ENCODE data around the gene RCOR2.
A peak's percentile ranks its signal among the peaks of the same experiment; 100 is the strongest.

Gene RCOR2

DNA sequence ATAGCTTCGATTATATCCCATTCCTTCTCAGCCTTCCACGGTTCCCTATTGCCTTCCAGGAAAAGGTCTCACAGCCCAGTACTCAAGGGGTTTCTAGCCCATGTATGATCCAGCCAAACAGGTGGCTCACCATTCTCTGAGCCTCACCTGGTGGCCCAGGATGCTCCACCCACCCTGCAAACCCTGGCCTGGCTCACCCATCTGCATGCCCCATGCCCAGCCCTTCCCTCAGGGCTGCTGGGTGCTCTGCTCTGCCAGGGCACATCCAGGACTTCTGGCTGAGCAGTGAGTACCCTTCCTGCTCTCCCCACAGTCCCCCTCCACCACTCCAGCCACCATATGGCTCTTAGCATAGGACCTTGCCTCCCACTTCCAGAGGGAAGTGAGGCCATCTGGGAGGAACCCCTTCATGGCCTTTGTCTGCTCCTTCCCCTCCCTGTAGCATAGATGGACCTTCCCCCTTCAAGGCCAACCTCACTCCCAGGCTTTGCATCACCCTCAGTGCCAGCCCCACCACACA, 5.8 kb upstream of the RCOR2 start:
- DNase-seq: no peak

DNA sequence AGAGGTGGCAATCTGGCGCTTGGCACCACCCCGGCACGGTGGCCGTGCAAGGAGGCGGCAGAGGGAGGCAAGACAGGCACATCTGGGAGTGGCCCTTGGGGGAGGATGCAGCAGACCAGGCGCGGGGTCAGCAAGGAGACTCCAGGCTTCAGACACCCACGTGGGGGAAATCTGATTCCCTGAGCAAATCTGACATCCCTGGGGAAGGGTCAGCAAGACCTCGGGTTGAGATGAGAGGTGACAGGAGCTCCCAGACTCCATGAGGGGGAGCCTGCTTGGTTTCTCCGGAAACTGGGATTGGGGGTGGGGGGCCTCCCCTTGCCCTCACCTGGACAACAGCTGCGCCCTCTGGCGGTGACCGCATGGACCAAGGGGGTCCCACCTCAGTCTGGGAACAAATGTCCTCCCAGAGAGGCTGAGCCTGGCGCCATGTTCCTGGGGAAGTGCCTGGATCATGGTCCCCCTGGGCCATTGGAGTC, 4.0 kb upstream of the RCOR2 start:
- DNase-seq: no peak

DNA sequence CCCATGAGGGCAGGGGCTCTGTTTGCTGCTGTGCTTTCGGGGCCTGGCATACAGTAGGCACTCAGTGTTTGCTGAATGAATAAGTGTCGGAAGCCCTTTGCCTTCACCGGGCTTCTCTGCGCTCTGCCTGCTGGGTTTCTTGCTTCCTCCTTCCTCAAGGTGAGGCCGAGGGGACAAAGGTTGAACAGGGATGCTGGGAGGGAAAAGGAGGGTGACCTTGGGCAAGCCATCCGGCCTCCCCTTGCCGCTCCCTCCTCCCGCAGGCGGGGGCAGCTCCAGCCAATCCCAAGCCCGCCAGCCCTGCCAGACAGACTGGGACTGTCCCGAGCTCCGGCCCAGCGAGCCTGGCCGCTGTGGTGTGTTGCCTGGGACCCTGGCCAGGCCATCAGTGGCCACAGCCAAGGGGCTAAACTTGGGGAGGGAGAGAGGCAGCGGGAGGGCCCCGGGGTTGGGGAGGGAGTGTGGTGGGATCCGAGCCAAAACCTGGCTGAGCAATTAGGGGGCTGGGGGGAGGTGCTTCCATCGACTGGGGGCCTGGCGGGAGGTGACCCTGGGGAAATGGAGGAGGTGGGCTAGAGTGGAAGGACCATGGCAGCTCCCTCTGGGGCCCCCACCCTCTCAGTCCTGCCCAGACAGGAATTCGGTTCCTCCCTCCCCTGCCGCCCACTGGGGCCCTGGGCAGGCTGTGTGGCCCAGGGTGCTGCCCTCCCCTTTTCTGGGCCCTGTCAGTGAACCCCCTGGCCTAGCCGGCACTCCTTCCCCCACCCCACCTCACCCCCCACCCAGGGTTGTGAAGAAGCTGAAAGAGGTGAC, 3.4 kb upstream of the RCOR2 start:
- DNase-seq: no peak

DNA sequence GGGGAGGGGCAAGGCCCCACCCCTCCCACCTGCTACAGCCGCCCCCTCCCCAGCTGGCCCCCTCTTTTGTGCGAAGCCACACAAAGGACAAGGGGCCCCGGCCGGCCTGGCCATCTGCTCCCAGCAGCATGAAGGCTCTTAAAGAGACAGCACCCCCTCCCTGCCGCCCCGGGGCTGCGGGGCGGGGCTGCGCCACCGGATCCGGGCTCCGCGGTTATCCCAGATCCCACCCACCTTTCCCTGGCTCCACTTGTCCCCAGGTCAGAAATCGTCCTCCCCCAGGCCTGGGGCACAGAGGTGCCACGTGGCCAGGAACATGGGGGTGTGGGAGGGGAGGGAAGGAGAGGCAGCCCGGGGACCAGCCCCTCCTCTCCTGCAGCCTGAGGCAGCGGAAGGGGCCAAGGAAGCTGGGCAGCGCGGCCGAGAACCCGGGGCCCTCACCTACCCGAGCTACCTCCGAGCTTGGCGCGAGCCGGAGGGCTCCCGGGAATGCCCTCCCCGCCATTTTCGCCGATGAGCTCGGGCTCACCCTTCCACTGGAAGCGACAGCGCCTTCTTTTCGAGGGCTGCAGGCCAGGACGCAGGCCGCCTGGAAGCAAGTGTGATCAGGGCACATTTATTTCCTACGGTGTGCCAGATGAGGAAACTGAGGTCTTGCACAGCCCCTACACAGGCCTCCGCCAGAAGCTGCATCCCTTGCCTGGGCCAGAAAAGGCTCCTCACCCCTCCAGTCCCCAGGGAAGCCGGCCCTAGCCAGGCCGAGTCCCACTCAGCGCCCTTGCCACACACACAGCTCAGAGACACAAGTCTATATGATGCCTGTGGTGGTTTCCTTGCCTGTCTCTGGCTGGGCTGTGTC, 2.5 kb upstream of the RCOR2 start:
- DNase-seq: peak; percentile 8

DNA sequence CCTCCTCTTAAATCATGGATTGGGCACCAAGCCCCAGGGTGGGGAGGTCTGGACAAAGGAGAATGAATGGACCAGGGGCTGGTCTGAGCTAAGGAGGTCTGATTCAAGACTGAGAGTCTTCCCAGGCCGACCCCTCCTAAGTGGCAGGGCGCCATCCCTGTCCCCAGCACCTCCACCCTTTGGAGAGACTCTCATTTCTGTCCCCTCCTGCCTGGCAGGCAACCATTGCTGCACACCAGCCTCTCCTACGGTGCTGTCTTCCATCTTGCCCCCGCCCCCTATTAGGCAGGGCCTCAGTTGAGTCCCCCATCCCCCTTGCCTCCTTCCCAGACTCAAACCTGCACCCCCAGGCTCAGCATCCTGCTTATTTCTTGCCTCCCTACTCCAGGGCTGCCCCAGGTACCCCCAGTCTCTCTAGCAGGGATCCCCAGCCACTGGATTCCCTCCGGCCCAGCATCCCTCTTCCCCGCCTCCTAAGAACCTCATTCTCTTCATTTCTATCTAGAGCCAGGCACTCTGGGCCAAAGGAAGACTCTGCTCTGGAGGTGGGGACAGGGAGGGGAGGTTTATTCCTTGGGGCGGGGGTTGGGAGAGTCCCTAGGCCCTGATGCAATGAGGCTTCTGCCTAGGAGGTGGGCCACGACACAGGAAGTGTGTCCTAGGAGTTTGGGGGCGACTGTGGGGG, 1.7 kb upstream of the RCOR2 start:
- DNase-seq: no peak

DNA sequence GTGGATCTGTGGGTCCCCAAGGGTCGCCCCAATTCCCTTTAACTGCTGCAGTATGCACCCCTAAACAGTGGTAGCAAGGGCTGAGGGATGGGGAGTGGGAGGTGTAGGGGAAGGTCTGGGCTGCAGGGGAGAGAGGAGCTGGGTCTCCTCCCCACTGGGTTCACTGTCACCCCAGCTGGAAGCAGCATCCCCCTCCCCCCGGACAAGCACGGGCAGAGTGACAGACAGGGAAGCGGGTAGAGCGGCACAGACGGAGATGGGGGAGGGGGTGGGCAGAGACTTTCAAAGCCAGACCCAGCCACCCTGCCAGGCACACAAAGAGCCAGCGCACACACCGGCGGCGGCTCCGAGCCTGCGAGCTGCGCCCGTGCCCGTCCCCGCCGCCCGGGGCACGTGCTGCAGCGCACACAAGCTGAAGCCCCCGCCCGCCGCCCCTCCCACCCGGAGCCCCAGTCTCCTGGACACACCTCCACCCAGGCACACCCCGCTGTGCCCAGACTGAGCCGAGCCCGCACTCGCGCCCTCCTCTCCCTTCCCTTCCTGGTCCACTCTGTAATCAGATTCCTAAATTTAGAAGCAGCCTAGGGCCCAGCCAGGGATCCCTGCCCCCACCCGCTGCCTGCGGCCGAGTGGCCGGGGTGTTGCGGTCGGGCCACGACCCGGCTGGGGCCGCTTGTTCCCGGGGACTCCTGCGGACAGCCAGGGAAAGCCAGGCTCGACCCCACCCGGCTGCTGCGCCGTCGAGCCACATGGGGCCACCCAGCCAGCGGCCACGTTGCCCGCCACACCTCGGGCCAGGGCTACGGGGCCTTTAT, 935 bp upstream of the RCOR2 start:
- peak; percentile 33 for DNase-seq

DNA sequence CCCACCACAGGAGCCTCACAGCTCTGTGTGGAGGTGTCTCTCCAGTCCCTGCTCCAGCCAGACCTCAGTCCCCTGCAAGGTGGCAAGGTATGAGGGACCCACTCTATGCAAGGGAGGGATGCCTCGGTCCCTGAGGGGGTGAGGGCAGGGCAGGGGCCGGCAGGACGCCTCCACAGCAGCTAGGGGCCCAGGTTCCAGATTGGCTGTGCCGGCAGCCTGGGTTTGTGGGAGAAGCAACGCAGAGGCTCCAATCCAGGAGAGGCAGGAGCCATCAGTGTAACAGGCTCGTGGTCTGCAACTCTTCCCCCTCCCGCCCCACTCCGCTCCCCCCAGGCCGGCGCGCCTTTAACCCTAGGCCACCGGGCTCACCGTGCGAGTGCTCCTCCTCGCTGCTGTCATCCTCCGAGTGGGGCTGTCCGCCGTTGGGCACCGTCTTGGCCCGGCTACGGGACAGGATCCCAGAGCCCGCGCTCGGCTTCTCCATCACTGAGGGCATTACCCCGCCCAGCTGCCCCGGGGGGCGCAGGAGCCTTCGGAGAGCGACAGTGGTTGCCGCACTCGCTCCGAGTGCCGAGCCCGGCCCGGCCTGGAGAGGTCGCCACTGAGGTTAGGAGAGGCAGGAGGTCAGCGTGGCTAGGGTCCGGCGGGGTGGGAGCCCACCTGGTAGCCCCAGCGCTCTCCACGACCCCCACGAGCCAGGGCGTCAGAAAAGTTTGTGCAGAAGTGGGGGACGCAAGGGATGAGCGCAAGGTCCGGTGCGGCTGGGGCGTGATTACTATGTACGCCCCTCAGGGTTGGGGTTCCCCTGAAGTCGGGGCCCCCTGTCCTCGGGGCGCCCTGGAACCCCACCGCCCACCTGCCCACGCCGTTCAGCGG, 765 bp downstream of the RCOR2 start:
- peak; percentile 33 for DNase-seq

DNA sequence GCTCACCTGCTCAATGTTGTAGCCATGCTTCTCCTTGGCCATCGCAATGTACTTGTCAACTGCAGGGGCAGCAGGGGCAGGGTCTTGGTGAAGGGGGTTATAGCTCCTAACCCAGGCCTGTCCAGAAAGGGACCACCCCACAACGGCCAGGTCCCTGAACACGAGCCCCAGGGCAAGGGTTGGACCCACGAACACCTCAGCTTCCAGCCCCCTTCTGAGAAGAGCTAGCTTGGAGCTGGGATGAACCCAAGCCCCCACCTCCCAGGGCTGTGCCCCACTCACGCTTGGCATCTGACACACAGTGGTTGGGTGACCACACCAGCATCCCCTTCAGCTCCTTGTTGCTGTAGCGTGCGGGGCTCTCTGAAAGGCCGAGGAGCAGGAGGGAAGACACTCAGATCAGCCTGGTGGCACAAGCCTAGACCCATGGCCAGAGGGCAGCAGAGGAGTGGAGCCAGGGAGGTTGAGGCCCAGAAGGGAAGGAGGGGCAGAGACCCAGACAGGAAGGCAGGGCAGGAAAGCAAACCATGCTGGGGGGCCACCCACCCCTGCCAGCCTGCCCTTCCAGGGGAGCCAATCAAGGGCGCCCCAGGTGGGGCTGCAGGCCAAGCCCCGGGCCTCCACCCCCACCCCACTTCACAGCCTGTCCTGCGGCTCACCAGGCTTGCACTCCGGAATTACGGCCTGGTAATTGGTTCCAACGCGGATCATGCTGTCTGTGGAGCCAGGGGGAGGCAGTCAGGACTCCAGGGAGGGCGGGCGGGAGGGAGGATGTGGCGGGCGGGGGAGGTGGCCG, 1.9 kb downstream of the RCOR2 start:
- DNase-seq: no peak

DNA sequence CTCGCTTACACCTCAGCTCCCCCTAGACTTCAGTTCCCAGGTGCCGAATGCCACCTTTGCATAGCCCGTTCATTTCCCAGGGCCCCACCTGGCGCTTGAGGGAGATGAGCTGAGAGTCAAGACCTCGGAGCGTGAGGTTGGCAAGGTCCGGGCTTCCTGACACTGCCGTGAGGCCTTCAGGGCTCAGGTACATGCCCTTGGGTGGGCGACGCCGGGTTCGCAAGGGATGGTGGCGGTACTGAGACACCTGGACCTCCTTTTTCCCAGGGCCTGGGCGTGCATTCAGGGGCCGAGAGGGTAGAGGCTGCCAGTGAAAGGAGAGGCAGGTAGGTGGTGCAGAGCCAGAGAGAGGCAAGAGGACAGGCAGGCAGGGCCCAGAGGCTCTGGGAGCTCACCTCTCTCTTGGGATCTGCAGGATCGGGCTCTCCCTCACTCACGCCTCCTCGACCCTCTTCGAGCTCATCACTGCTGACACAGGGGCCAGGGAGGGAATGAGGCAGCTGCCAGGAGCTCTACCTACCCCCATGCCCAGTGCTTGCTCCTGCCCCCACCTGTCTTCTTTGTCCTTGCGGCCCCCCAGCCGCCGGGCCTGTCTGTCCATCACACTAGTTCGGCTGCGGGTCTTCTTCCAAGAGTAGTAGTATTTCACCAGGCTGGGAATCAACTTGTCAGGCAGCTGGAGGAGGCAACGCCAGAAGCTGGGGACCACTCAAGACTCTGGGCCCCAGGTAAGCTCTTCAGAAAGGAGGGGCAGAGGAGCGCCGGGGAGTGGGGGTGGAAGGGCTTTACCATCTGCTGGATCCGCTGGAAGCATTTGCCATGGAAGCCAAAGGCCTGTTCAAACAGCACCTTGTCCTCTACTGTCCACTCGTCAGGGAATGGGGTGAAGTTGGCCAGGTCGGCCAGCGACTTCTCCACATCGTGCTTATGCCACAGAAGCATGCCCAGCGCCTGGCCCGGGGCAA, 2.8 kb downstream of the RCOR2 start:
- no peak for DNase-seq

DNA sequence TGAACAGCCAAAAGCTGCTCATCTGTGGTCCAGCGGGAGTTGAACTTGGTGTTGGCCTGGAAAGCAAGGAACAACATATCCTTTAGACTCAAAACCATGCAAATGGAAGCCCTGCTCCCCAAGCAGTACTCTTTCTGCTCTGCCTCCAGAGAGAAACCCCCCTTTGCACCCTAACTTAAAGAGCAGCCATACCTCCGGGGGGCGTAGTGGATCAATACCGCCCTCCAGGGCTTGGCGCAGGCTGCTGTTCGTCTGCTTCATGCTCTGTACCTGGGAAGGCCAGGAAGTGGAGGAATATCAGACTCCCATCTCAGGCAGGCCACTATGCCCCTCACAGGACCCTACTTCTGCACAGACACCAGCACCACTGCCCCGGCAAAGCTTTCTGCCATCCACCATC, 4.3 kb downstream of the RCOR2 start:
- no peak for DNase-seq

DNA sequence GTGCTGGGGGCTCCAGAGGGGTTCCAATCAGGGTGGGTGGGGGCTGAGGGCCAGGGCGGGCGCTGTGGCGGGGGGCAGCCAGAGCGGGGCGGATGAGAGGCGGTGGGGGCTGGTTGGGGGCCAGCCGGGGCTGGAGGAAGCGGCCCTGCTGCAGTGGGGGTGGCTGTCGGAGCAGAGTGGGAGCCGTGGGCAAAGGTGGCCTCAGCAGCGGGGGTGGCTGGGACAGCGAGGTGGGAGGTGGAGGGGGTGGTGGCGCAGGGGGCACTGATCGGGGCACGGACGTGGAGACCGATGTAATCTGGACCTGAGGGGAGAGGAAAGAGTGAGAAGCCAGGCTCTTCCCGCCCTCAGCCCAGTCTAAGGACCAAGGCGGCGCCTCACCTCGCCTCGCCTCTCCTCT, 5.1 kb downstream of the RCOR2 start:
- DNase-seq: no peak

DNA sequence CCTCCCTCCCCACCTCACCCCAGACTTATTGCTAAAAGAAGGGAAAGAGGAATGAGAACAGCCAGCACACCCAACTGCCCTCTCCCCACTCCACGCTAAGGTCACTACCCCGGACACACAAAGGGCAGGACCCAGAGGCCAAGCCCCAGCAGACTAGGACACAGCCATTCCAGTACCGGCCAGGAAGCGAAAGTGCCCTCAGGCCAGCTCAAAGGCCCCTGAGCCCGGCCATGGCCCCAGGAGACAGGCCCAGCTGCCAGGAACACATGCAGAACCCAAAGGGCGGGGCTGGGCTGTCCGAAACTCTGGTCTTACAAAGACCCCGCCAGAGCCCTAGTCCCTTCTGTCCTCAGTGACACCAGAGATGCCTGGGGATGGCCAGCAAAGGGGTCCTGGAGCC, 5.5 kb downstream of the RCOR2 start:
- no peak for DNase-seq

DNA sequence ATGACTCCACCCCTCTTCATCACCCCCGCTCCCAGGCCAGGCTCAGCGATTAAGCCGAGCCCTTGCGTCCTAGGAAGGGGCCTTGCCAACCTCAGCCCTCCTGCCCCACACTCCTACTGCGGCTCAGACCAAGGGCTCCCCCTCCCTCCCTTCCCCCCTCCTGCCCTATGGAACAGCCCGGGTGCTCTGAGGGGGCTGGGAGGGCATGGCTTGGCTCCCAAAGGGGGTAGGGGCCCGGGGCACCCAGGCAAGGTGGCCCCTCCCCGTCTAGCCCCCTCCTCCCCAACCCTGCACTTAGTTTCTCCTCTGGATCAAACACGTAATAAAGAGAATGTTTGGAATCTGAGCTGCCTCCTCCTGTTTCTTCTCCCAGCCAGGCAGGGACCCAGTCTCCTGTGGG, 6.3 kb downstream of the RCOR2 start:
- no peak for DNase-seq

DNA sequence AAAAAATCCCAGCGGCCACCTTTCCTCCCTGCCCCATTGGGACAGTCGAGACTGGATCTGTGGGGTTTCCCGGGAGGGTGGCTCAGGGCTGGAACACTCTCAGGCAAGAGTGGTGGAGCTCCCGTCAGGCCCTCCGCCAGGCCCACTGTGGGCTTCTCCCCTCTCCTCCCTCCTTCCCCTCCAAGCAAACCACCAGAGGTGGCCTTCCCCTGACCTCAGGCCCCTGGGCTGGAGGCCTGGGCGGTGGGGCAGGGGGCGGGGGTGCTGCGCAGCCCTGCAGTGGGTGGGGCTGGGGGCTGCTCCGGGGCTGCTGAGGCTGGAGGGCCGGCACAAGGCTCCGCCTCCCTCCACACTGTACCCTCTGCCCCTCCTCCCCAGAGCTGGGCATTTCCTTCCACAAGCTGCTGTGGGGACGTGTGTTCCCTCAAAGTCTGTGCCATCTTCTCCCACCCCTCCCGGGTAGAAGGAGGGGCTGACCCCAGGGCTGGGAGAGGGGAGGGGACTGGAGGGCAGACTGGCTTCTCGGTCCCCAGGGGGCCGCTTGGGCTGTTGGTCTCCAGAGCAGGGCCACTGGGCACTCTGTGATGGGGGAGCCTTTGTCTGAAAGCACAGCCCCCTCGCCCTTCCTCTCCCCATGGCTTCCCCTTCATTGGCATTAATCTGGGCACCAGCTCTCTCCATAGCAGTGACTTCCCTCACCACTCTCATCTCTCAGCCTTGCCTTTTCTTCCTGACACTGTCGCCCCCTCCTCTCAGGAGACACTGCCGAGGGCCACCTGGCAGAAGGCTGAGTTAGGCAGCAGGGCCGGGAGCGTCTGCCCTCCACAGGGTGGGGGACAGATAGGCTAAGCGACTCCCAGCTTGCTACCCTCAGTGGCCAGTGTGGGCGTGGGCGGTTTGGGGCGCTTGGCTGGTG, 7.1 kb downstream of the RCOR2 start:
- DNase-seq: no peak

DNA sequence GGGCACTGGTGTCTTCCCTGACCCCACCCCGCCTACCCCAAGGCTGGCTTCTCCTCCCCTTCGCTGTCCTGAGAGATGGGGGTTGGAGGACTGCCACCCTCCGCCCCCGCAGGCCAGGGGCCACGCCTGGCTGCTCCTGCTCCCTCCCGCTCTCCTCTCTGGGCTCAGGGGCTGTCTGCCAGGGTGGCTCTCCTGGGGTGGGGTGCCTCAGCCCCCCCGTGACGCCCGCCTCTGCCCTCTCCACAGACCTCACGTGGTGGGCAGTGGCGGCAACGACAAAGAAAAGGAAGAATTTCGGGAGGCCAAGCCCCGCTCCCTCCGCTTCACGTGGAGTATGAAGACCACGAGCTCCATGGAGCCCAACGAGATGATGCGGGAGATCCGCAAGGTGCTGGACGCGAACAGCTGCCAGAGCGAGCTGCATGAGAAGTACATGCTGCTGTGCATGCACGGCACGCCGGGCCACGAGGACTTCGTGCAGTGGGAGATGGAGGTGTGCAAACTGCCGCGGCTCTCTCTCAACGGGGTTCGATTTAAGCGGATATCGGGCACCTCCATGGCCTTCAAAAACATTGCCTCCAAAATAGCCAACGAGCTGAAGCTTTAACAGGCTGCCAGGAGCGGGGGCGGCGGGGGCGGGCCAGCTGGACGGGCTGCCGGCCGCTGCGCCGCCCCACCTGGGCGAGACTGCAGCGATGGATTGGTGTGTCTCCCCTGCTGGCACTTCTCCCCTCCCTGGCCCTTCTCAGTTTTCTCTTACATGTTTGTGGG, 8.1 kb downstream of the RCOR2 start:
- DNase-seq: no peak

DNA sequence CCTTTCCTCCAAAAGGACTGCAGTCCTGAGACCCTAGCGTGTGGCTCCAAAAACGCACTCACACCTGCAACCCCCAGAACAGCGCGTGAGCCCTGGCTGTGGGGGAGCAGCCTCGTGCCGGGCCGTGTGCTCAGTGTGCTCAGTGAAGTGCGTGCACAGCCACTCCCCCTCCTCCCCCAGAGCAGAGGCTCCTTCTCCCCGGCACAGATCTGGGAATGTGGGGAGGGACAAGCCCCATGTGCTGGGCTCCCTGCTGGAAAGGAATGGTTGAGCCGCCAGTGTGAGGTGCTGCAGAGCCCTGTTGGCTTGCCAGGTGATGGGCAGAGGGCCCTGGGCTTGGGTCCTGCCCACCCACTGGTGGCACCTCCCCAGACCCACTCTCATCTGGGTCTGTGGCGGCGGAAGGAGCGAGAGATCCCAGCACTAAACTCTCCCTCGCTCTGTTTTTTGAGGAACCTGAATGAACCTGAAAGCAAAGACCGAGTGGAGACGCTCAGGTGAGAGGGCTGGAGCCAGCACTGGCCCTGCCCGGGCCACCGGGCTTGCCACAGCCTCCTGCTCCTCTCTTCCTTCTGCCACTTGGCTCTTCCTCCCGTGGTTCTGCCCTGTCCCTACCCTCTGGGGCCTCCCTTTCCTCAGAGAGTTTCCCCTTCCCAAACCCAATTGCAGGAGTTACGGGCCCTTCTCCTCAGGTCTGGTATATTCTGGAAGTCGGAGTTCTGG, 9.0 kb downstream of the RCOR2 start:
- DNase-seq: no peak

DNA sequence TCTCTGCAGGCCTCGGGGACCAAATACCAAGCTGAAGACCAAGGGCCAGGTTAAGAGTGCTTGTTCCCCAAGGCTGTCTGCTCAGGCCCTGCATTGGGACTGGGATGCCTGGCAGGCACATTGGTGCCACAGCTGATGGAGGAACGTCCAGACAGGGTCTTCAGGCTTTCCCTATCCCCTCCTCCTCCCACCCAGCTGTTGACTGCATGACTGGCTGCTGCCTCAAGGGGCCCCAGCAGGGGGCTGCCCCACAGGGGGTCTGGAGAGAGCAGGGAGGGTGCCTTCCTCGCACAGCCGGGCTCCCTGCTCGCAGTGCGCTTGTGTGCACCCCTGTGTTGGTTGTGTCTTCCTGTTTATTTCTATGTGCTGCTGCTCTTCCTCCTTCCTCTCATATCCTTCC, 9.9 kb downstream of the RCOR2 start:
- no peak for DNase-seq

Measured in NCI-H774 (cell line).